Jurkat, Clone E6-1 (cell line): ENCODE data around the gene MGAT5.

Source experiments
- DNase-seq: peaks from one replicate; pipeline ENCODE4 v3.0.0-alpha.2; 2011; ENCODE audit warnings: low read depth, low spot score
- H3K4me3 ChIP-seq: 2 replicates; pipeline ENCODE4 v1.5.1; 2011; ENCODE audit warnings: mild to moderate bottlenecking, low read length, control low read depth, moderate library complexity

MGAT5 gene

GRCh38 chr2:134315471-134315870 is 61.6 kb downstream of the MGAT5 start:
- no peak for DNase-seq
- H3K4me3 ChIP-seq: no peak overlapping the region

- DNase-seq: peak; percentile 70
- no peak overlapping the region for H3K4me3 ChIP-seq
These were observed 65.9 kb downstream of the MGAT5 start for GRCh38 chr2:134319596-134320254.

- peak overlapping the region; percentile 3; the same call in 1 of the 2 replicates for H3K4me3 ChIP-seq
- DNase-seq: peak; percentile 82
These were observed 67.1 kb downstream of the MGAT5 start for GRCh38 chr2:134320930-134321329.

GRCh38 chr2:134323777-134324176 is 69.9 kb downstream of the MGAT5 start:
- no peak overlapping the region for H3K4me3 ChIP-seq
- DNase-seq: no peak

GRCh38 chr2:134324430-134324829 is 70.6 kb downstream of the MGAT5 start:
- DNase-seq: no peak
- no peak overlapping the region for H3K4me3 ChIP-seq

- no peak overlapping the region for H3K4me3 ChIP-seq
- no peak for DNase-seq
These were observed 71.1 kb downstream of the MGAT5 start for GRCh38 chr2:134324947-134325346.

GRCh38 chr2:134325696-134326095 is 71.8 kb downstream of the MGAT5 start:
- no peak for DNase-seq
- H3K4me3 ChIP-seq: no peak overlapping the region

- H3K4me3 ChIP-seq: no peak overlapping the region
- DNase-seq: no peak
These were observed 73.5 kb downstream of the MGAT5 start for GRCh38 chr2:134327367-134327766.

- H3K4me3 ChIP-seq: no peak overlapping the region
- no peak for DNase-seq
These were observed 77.2 kb downstream of the MGAT5 start for GRCh38 chr2:134331081-134331480.

- no peak for DNase-seq
- no peak overlapping the region for H3K4me3 ChIP-seq
These were observed 79.8 kb downstream of the MGAT5 start for GRCh38 chr2:134333646-134334189.

- H3K4me3 ChIP-seq: no peak overlapping the region
- DNase-seq: no peak
These were observed 80.9 kb downstream of the MGAT5 start for GRCh38 chr2:134334542-134335353.

- DNase-seq: no peak
- no peak overlapping the region for H3K4me3 ChIP-seq
These were observed 81.7 kb downstream of the MGAT5 start for GRCh38 chr2:134335601-134336000.

- no peak for DNase-seq
These were observed 82.5 kb downstream of the MGAT5 start for GRCh38 chr2:134336352-134336751.

GRCh38 chr2:134336921-134337320 is 83.0 kb downstream of the MGAT5 start:
- no peak for DNase-seq
- no peak overlapping the region for H3K4me3 ChIP-seq

More at GRCh38 chr2:134336352-134336751, 82.5 kb downstream of the MGAT5 start:
- no peak overlapping the region for H3K4me3 ChIP-seq

GRCh38 chr2:134337631-134338030 is 83.8 kb downstream of the MGAT5 start:
- no peak overlapping the region for H3K4me3 ChIP-seq
- no peak for DNase-seq

GRCh38 chr2:134338208-134338607 is 84.3 kb downstream of the MGAT5 start:
- H3K4me3 ChIP-seq: no peak overlapping the region
- DNase-seq: no peak

GRCh38 chr2:134341476-134341875 is 87.6 kb downstream of the MGAT5 start:
- DNase-seq: no peak
- H3K4me3 ChIP-seq: no peak overlapping the region

GRCh38 chr2:134344954-134345697 is 91.3 kb downstream of the MGAT5 start:
- no peak for DNase-seq
- H3K4me3 ChIP-seq: no peak overlapping the region

GRCh38 chr2:134346141-134346540 is 92.3 kb downstream of the MGAT5 start:
- H3K4me3 ChIP-seq: no peak overlapping the region
- DNase-seq: no peak

- no peak overlapping the region for H3K4me3 ChIP-seq
- no peak for DNase-seq
These were observed 93.9 kb downstream of the MGAT5 start for GRCh38 chr2:134347756-134348155.
